Endothelial cell (in vitro differentiated cells): ENCODE data around the gene GIMAP8. TPM values are rescaled to one million over a fixed set of nuclear protein-coding genes. Genes with fewer than 3 reads are reported as not detected.
A peak's percentile ranks its signal among the peaks of the same experiment; 100 is the strongest.

ENCODE experiments used
- DNase-seq: peaks from one replicate; pipeline ENCODE4 v3.0.0; 2021; ENCODE audit warnings: low spot score
- H3K27ac Mint-ChIP-seq: one replicate; pipeline ENCODE4 v1.8.0; 2021; ENCODE audit warnings: mixed read lengths, inconsistent platforms; ENCODE audit not compliant: unreplicated experiment
- H3K27me3 Mint-ChIP-seq: one replicate; pipeline ENCODE4 v1.8.0; 2021; ENCODE audit warnings: mild to moderate bottlenecking, moderate library complexity, mixed read lengths, inconsistent platforms; ENCODE audit not compliant: unreplicated experiment
- H3K36me3 Mint-ChIP-seq: one replicate; pipeline ENCODE4 v1.8.0; 2021; ENCODE audit warnings: mild to moderate bottlenecking, low read depth, mixed read lengths, inconsistent platforms; ENCODE audit not compliant: unreplicated experiment
- H3K4me1 Mint-ChIP-seq: one replicate; pipeline ENCODE4 v1.8.0; 2021; ENCODE audit warnings: mild to moderate bottlenecking, mixed read lengths, inconsistent platforms; ENCODE audit not compliant: unreplicated experiment
- H3K4me3 Mint-ChIP-seq: one replicate; pipeline ENCODE4 v1.8.0; 2021; ENCODE audit warnings: mild to moderate bottlenecking, mixed read lengths, inconsistent platforms; ENCODE audit not compliant: unreplicated experiment
- H3K9me3 Mint-ChIP-seq: one replicate; pipeline ENCODE4 v1.8.0; 2021; ENCODE audit warnings: mixed read lengths, inconsistent platforms; ENCODE audit not compliant: unreplicated experiment
- CTCF ChIP-seq: fragments of 200-600 bp; sonication (generic); IDR thresholded peaks from one replicate; pipeline ENCODE4 v1.5.0; 2021; ENCODE audit warnings: antibody characterized with exemption; ENCODE audit not compliant: unreplicated experiment
- total RNA-seq: library from RNA; stranded (reverse); fragmentation: NEBNext Ultra II Directional; extraction: Animal tissue kit (Norgen Biotek cat#: 25700); gene quantifications from one replicate; pipeline ENCODE4 v1.2.1, GENCODE V29; 2021; ENCODE audit not compliant: unreplicated experiment

Gene GIMAP8
- total RNA-seq, 1 donor from 2014 or later, result 143 TPM

GRCh38 chr7:150462413-150462812, 12.0 kb downstream of the GIMAP8 start:
- no peaks in the 10 kb centered on the region for H3K9me3 Mint-ChIP-seq
- peaks cover 3% of the 10 kb centered on the region for H3K27me3 Mint-ChIP-seq
- DNase-seq, result no peak
- TF ChIP-seq CTCF, result no peak
- peaks cover 96% of the 10 kb centered on the region for H3K36me3 Mint-ChIP-seq
- no peak overlapping the region for H3K27ac Mint-ChIP-seq
- peaks cover 54% of the 10 kb centered on the region for H3K4me1 Mint-ChIP-seq
- H3K4me3 Mint-ChIP-seq, result no peak overlapping the region

GRCh38 chr7:150463461-150463860, 13.0 kb downstream of the GIMAP8 start:
- Mint-ChIP-seq H3K4me3 (peak overlapping the region; percentile 75), H3K36me3 (peaks cover 97% of the 10 kb centered on the region), H3K9me3 (no peaks in the 10 kb centered on the region), H3K4me1 (peaks cover 57% of the 10 kb centered on the region), H3K27me3 (peaks cover 2% of the 10 kb centered on the region), H3K27ac (no peak overlapping the region)
- TF ChIP-seq CTCF, result no peak
- no peak for DNase-seq

GRCh38 chr7:150464962-150465361, 14.5 kb downstream of the GIMAP8 start:
- Mint-ChIP-seq H3K4me3 (peak overlapping the region; percentile 65), H3K27ac (no peak overlapping the region), H3K27me3 (peaks cover 2% of the 10 kb centered on the region), H3K4me1 (peaks cover 64% of the 10 kb centered on the region), H3K36me3 (peaks cover 99% of the 10 kb centered on the region), H3K9me3 (no peaks in the 10 kb centered on the region)
- no peak for TF ChIP-seq CTCF
- DNase-seq, result no peak

- TF ChIP-seq CTCF, result no peak
These were observed 15.0 kb downstream of the GIMAP8 start for GRCh38 chr7:150465414-150465813.

GRCh38 chr7:150466477-150466876, 16.0 kb downstream of the GIMAP8 start:
- Mint-ChIP-seq H3K27me3 (peaks cover 2% of the 10 kb centered on the region), H3K36me3 (peaks cover 98% of the 10 kb centered on the region), H3K4me3 (peak overlapping the region; percentile 3), H3K9me3 (no peaks in the 10 kb centered on the region), H3K27ac (no peak overlapping the region), H3K4me1 (peaks cover 70% of the 10 kb centered on the region)
- no peak for DNase-seq
- no peak for TF ChIP-seq CTCF

More at GRCh38 chr7:150465414-150465813, 15.0 kb downstream of the GIMAP8 start:
- no peak for DNase-seq
- Mint-ChIP-seq H3K27ac (no peak overlapping the region), H3K27me3 (peaks cover 2% of the 10 kb centered on the region), H3K9me3 (no peaks in the 10 kb centered on the region), H3K4me3 (peak overlapping the region; percentile 65), H3K36me3 (peaks cover 99% of the 10 kb centered on the region), H3K4me1 (peaks cover 66% of the 10 kb centered on the region)
